Skeletal muscle cell (primary cell): ENCODE results near the gene PTGDR2.

ENCODE experiments used
- DNase-seq: peaks from one replicate; pipeline ENCODE4 v3.0.0-alpha.2; 2010; ENCODE audit warnings: low read depth
- H3K4me3 ChIP-seq: 2 replicates; pipeline ENCODE4 v1.5.1; 2011; ENCODE audit warnings: low read depth, mild to moderate bottlenecking, control low read depth, low read length, moderate library complexity

The PTGDR2 gene

GRCh38 chr11:60821827-60822599, 33.7 kb downstream of the PTGDR2 start:
- no peak for DNase-seq
- H3K4me3 ChIP-seq, result no peak overlapping the region

GRCh38 chr11:60818057-60818456, 37.7 kb downstream of the PTGDR2 start:
- no peak for DNase-seq
- H3K4me3 ChIP-seq, result no peak overlapping the region

- no peak overlapping the region for H3K4me3 ChIP-seq
- DNase-seq, result no peak
These were observed 39.1 kb downstream of the PTGDR2 start for GRCh38 chr11:60816590-60817157.

GRCh38 chr11:60814112-60814511, 41.6 kb downstream of the PTGDR2 start:
- H3K4me3 ChIP-seq, result no peak overlapping the region
- DNase-seq, result no peak

- no peak for DNase-seq
- no peak overlapping the region for H3K4me3 ChIP-seq
These were observed 42.4 kb downstream of the PTGDR2 start for GRCh38 chr11:60813324-60813723.

GRCh38 chr11:60810569-60810968, 45.2 kb downstream of the PTGDR2 start:
- H3K4me3 ChIP-seq, result no peak overlapping the region

GRCh38 chr11:60810151-60810550, 45.6 kb downstream of the PTGDR2 start:
- H3K4me3 ChIP-seq, result no peak overlapping the region
- DNase-seq, result no peak

More at GRCh38 chr11:60810569-60810968, 45.2 kb downstream of the PTGDR2 start:
- DNase-seq, result no peak

GRCh38 chr11:60809691-60810090, 46.1 kb downstream of the PTGDR2 start:
- no peak for DNase-seq
- H3K4me3 ChIP-seq, result no peak overlapping the region

- DNase-seq, result no peak
- H3K4me3 ChIP-seq, result no peak overlapping the region
These were observed 46.5 kb downstream of the PTGDR2 start for GRCh38 chr11:60809249-60809648.

GRCh38 chr11:60803273-60803936, 52.3 kb downstream of the PTGDR2 start:
- DNase-seq, result no peak
- no peak overlapping the region for H3K4me3 ChIP-seq

GRCh38 chr11:60801194-60801593, 54.6 kb downstream of the PTGDR2 start:
- no peak for DNase-seq
- no peak overlapping the region for H3K4me3 ChIP-seq
